ENCODE measurements around the gene L1CAM. TPM values are rescaled to one million over a fixed set of nuclear protein-coding genes. Genes with fewer than 3 reads are reported as not detected.

The L1CAM gene
- total RNA-seq, 1 experiment from 2014 or later: 0.64 TPM

GRCh38 chrX:153905481-153906095 is 19.6 kb upstream of the L1CAM start:
- Histone ChIP-seq H3K36me3 (ENCODE audit: insufficient read depth, low read length, poor library complexity, severe bottlenecking) (no peaks in the 10 kb centered on the region), H3K4me3 (ENCODE audit: low read depth, low read length, poor library complexity, severe bottlenecking) (no peak overlapping the region), H3K9me3 (ENCODE audit: low read depth, low read length, poor library complexity, severe bottlenecking) (no peaks in the 10 kb centered on the region), H3K4me1 (ENCODE audit: insufficient read depth, low read length, poor library complexity, severe bottlenecking) (no peaks in the 10 kb centered on the region), H3K27ac (ENCODE audit: low read depth, low read length, poor library complexity, severe bottlenecking) (no peak overlapping the region), H3K27me3 (replicated peaks; ENCODE audit: insufficient read depth, low read depth, low read length, poor library complexity) (no peaks in the 10 kb centered on the region)
- TF ChIP-seq EZH2 (IDR thresholded peaks at IDR 0.05; ENCODE audit: borderline replicate concordance, low read depth, low read length, poor library complexity, severe bottlenecking): no peak
- TF ChIP-seq, protein P1, sequence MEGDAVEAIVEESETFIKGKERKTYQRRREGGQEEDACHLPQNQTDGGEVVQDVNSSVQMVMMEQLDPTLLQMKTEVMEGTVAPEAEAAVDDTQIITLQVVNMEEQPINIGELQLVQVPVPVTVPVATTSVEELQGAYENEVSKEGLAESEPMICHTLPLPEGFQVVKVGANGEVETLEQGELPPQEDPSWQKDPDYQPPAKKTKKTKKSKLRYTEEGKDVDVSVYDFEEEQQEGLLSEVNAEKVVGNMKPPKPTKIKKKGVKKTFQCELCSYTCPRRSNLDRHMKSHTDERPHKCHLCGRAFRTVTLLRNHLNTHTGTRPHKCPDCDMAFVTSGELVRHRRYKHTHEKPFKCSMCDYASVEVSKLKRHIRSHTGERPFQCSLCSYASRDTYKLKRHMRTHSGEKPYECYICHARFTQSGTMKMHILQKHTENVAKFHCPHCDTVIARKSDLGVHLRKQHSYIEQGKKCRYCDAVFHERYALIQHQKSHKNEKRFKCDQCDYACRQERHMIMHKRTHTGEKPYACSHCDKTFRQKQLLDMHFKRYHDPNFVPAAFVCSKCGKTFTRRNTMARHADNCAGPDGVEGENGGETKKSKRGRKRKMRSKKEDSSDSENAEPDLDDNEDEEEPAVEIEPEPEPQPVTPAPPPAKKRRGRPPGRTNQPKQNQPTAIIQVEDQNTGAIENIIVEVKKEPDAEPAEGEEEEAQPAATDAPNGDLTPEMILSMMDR (conservative IDR thresholded peaks at IDR 0.05; ENCODE audit: low read depth, low read length): no peak
- intact Hi-C loops (cut with micrococcal nuclease; ENCODE audit: unreplicated experiment): no loop called here
- ChIA-PET CTCF (no interaction called here), POLR2A (ENCODE audit: low non-redundant PET) (no interaction called here)
- no TSS peak for BruUV-seq (replicated peaks)
- no peak for DNase-seq (ENCODE audit: low spot score)

DNA sequence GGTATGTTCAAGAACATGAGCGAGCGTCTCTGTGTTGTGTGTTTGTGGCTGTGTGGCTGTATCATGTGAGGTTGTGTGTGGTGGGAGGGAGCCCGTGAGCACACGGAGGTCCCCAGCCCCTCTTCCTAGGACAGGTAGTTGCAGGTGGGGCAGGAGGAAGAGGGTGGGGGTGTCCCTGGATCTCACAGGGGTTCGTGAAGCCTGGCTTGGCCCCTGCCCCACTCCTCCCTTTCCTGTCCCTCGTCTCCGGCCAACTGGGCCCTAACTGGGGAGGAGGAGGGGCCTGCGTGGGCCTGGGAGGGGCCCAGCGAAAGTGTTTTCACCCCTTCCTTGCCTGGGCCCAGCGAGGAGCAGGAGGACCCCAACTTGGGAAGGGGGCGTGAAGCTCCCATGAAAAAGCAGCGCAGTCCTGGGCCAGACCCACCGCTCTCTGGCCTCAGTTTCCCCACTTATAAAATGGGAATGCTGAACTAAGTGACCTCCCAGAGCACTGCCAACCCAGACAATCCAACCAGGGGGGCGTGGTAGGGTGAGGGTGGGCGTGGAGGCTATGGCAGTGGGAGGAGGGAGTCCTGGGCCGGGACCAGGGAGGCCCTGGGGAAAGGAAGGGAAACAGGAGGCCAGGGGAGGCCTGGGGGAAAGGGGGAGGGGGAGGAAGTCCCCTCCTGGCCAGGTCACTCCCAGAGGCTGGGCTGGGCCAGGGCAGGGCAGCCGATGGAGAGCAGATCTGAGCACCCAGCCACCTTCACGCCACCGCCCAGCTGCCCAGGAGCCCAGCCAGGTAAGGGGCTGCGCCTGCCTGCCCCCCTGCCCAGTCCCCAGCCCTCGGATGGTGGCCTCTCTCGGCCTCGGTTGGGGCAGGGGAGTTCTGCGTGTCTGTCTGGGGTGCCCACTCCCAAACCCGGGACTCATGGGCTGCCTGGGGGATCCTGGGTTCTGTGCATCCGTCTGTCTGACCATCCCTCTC is 18.3 kb upstream of the L1CAM start, which contains the start of gene AVPR2:
TSS of gene AVPR2 (plus strand) at position 683 of the 967 bp plus-strand sequence. CDS start 473 bp downstream, outside the sequence.
- H3K9me3 ChIP-seq (ENCODE audit: low read depth, low read length, poor library complexity, severe bottlenecking): no peaks in the 10 kb centered on the region
- no TSS peak for BruUV-seq (replicated peaks)
- no peaks in the 10 kb centered on the region for H3K4me1 ChIP-seq (ENCODE audit: insufficient read depth, low read length, poor library complexity, severe bottlenecking)
- TF ChIP-seq, protein P1 (conservative IDR thresholded peaks at IDR 0.05; ENCODE audit: low read depth, low read length): no peak
- TF ChIP-seq EZH2 (IDR thresholded peaks at IDR 0.05; ENCODE audit: borderline replicate concordance, low read depth, low read length, poor library complexity, severe bottlenecking): no peak
- H3K27ac ChIP-seq (ENCODE audit: low read depth, low read length, poor library complexity, severe bottlenecking): no peak within 1 kb of the TSS
- intact Hi-C loops (cut with micrococcal nuclease; ENCODE audit: unreplicated experiment): no loop called here
- no peaks in the 10 kb centered on the region for H3K36me3 ChIP-seq (ENCODE audit: insufficient read depth, low read length, poor library complexity, severe bottlenecking)
- no peak within 1 kb of the TSS for H3K4me3 ChIP-seq (ENCODE audit: low read depth, low read length, poor library complexity, severe bottlenecking)
- CTCF ChIA-PET: no interaction called here
- no peaks in the 10 kb centered on the region for H3K27me3 ChIP-seq (replicated peaks; ENCODE audit: insufficient read depth, low read depth, low read length, poor library complexity)
- DNase-seq (ENCODE audit: low spot score): no peak
- POLR2A ChIA-PET (ENCODE audit: low non-redundant PET): no interaction called here

- TF ChIP-seq, protein P1 (conservative IDR thresholded peaks at IDR 0.05; ENCODE audit: low read depth, low read length): no peak
- TF ChIP-seq EZH2 (IDR thresholded peaks at IDR 0.05; ENCODE audit: borderline replicate concordance, low read depth, low read length, poor library complexity, severe bottlenecking): no peak
- CTCF ChIA-PET: no interaction called here
- H3K36me3 ChIP-seq (ENCODE audit: insufficient read depth, low read length, poor library complexity, severe bottlenecking): no peaks in the 10 kb centered on the region
- no peak overlapping the region for H3K4me3 ChIP-seq (ENCODE audit: low read depth, low read length, poor library complexity, severe bottlenecking)
- BruUV-seq (replicated peaks): no TSS peak
- H3K27me3 ChIP-seq (replicated peaks; ENCODE audit: insufficient read depth, low read depth, low read length, poor library complexity): no peaks in the 10 kb centered on the region
- H3K4me1 ChIP-seq (ENCODE audit: insufficient read depth, low read length, poor library complexity, severe bottlenecking): no peaks in the 10 kb centered on the region
- POLR2A ChIA-PET (ENCODE audit: low non-redundant PET): no interaction called here
- no peak for DNase-seq (ENCODE audit: low spot score)
- H3K9me3 ChIP-seq (ENCODE audit: low read depth, low read length, poor library complexity, severe bottlenecking): no peaks in the 10 kb centered on the region
- intact Hi-C loops (cut with micrococcal nuclease; ENCODE audit: unreplicated experiment): no loop called here
- H3K27ac ChIP-seq (ENCODE audit: low read depth, low read length, poor library complexity, severe bottlenecking): no peak overlapping the region
Measured at GRCh38 chrX:153903238-153903980, 17.4 kb upstream of the L1CAM start.

All from A673 (cell line).